ENCODE measurements around the gene ADAM30.

DNA sequence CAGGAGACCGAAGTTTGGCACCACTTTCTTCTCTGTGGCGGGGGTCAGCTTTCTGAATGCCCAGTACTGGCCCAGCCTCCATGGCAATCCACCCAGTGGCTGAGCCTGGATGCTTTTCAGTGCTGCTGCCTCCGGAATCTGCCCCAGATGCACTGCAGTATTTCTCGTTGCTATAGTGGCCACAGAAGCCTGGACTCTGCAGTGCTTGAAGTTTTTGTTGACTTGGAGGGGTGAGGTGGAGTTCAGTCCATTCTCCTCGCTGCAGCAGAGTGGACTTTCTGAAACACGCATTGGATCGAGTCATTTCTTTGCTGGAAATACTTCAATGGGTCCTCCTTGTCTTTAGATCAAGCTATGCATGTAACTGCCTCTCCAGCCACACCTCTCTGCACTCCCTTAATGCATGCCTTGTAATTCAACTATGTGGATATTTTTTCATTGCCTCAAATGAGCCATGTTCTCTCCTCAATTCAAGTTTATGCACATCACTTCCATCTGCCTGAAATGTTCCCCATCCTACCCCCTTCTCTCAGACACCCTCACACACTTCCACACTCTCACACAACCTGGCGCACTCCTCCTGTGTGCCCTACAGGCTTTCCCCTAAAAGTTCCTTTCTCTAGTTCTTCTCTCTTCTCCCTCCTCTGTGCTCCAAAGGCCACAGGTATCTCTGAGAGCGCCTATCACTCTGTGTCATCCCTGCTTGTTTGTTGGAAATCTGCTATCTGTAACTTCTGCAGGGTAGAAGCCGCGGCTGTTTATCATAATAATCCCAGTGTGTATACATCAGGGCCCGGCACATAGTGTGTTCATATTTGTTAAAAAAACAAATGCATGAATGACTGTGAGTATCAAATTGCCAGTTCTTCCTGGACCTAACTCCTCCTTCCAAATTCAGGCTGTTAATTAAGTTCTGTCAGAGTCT lies 16.5 kb downstream of the ADAM30 start:
- no peak for TF ChIP-seq EP300 (IDR thresholded peaks at IDR 0.05)
- TF ChIP-seq, protein P1, sequence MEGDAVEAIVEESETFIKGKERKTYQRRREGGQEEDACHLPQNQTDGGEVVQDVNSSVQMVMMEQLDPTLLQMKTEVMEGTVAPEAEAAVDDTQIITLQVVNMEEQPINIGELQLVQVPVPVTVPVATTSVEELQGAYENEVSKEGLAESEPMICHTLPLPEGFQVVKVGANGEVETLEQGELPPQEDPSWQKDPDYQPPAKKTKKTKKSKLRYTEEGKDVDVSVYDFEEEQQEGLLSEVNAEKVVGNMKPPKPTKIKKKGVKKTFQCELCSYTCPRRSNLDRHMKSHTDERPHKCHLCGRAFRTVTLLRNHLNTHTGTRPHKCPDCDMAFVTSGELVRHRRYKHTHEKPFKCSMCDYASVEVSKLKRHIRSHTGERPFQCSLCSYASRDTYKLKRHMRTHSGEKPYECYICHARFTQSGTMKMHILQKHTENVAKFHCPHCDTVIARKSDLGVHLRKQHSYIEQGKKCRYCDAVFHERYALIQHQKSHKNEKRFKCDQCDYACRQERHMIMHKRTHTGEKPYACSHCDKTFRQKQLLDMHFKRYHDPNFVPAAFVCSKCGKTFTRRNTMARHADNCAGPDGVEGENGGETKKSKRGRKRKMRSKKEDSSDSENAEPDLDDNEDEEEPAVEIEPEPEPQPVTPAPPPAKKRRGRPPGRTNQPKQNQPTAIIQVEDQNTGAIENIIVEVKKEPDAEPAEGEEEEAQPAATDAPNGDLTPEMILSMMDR (IDR thresholded peaks at IDR 0.05) = no peak
- no peak for TF ChIP-seq POLR2AphosphoS5 (IDR thresholded peaks at IDR 0.05)
- TF ChIP-seq POLR2A (IDR thresholded peaks at IDR 0.05) = no peak

All from suprapubic skin (tissue), 4 donors.